ENCODE measurements around the gene NMUR1. TPM values are rescaled to one million over a fixed set of nuclear protein-coding genes. Genes with fewer than 3 reads are reported as not detected.

Gene NMUR1
- total and polyA plus RNA-seq, 2 donors (not counting 3 experiments of a cell fraction or from before 2014, with no cell fraction given) = not detected

GRCh38 chr2:231567159-231567558, 36.9 kb upstream of the NMUR1 start:
- BruUV-seq (replicated peaks) = no TSS peak

More at GRCh38 chr2:231567159-231567558, 36.9 kb upstream of the NMUR1 start:
- Histone ChIP-seq H3K4me1 (ENCODE audit: control insufficient read depth, extremely low read depth, insufficient read depth, low read length) (no peaks in the 10 kb centered on the region), H3K4me2 (ENCODE audit: insufficient read depth, low read length) (no peak overlapping the region), H4K20me1 (replicated peaks; ENCODE audit: control insufficient read depth, extremely low read depth, insufficient read depth, low read length) (no peaks in the 10 kb centered on the region), H3K27me3 (ENCODE audit: control insufficient read depth in 2 of 2, insufficient read depth in 2 of 2, low read length in 2 of 2) (no peaks in the 10 kb centered on the region), H3K27ac (ENCODE audit: insufficient read depth, low read depth, low read length) (no peak overlapping the region), H3K4me3 (replicated peaks in 1 of 3; ENCODE audit: insufficient read depth in 1 of 3, low read depth in 1 of 3, low read length in 3 of 3) (no peak overlapping the region), H3K9me1 (replicated peaks; ENCODE audit: control insufficient read depth, extremely low read depth, insufficient read depth, low read length) (no peaks in the 10 kb centered on the region), H3K9me3 (replicated peaks; ENCODE audit: control insufficient read depth, insufficient read depth, low read length) (no peaks in the 10 kb centered on the region), H2AFZ (ENCODE audit: low read depth, low read length) (no peak overlapping the region), H3K9ac (replicated peaks; ENCODE audit: extremely low read depth, insufficient read depth, low read length) (no peak overlapping the region), H3K79me2 (ENCODE audit: control insufficient read depth, insufficient read depth, low read length) (no peaks in the 10 kb centered on the region), H3K36me3 (ENCODE audit: control insufficient read depth in 2 of 2, extremely low read depth in 1 of 2, insufficient read depth in 2 of 2, low read length in 2 of 2) (no peaks in the 10 kb centered on the region)
- POLR2A ChIA-PET = no interaction called here
- DNase-seq (ENCODE audit: low read depth, low spot score) (no peak), FAIRE-seq (no peak)
- CTCF ChIA-PET = interaction anchor here (0.8 to 8.2 kb wide), 4 partner anchors 17 to 146 kb away, joined by 3 to 214 read pairs (median 3); no protein-coding TSS in a partner anchor
- dilution Hi-C loops (cut with MboI; ENCODE audit: extremely low pct_ligation_motif_present, low sequenced_read_pairs) (no loop called here), intact Hi-C loops (cut with micrococcal nuclease) (no loop called here)
- TF ChIP-seq FOS (IDR thresholded peaks at IDR 0.05; ENCODE audit: borderline replicate concordance, insufficient read depth, low read length) (no peak), POLR2A (IDR thresholded peaks at IDR 0.05; ENCODE audit: low read depth, low read length) (no peak), MAX (IDR thresholded peaks at IDR 0.05; ENCODE audit: insufficient read depth, insufficient read length) (no peak), EZH2 (IDR thresholded peaks at IDR 0.05; ENCODE audit: borderline replicate concordance, low read depth, low read length, severe bottlenecking) (no peak), JUN (IDR thresholded peaks at IDR 0.05; ENCODE audit: borderline replicate concordance, insufficient read depth, insufficient read length, low read depth) (no peak), GATA2 (IDR thresholded peaks at IDR 0.05; ENCODE audit: insufficient read depth, insufficient read length, low read depth, low read length) (no peak), MYC (IDR thresholded peaks at IDR 0.05; ENCODE audit: low read depth, low read length) (no peak), POLR2AphosphoS5 (IDR thresholded peaks at IDR 0.05; ENCODE audit: insufficient read depth, low read depth, low read length) (no peak)
- TF ChIP-seq, protein P1, sequence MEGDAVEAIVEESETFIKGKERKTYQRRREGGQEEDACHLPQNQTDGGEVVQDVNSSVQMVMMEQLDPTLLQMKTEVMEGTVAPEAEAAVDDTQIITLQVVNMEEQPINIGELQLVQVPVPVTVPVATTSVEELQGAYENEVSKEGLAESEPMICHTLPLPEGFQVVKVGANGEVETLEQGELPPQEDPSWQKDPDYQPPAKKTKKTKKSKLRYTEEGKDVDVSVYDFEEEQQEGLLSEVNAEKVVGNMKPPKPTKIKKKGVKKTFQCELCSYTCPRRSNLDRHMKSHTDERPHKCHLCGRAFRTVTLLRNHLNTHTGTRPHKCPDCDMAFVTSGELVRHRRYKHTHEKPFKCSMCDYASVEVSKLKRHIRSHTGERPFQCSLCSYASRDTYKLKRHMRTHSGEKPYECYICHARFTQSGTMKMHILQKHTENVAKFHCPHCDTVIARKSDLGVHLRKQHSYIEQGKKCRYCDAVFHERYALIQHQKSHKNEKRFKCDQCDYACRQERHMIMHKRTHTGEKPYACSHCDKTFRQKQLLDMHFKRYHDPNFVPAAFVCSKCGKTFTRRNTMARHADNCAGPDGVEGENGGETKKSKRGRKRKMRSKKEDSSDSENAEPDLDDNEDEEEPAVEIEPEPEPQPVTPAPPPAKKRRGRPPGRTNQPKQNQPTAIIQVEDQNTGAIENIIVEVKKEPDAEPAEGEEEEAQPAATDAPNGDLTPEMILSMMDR (IDR thresholded peaks at IDR 0.05; ENCODE audit: extremely low read depth in 1 of 2, insufficient read depth in 1 of 2, low read depth in 1 of 2, low read length in 2 of 2) = no peak
